ELF-1 (cell line): ENCODE measurements around the gene NTHL1.

Experiments used
- DNase-seq: peaks from one replicate; pipeline ENCODE4 v3.0.0-alpha.2; 2016; ENCODE audit warnings: low read depth, low spot score

The NTHL1 gene

GRCh38 chr16:2064368-2064945, 16.8 kb upstream of the NTHL1 start:
- no peak for DNase-seq

- no peak for DNase-seq
Measured at GRCh38 chr16:2063861-2064260, 16.2 kb upstream of the NTHL1 start.

DNA sequence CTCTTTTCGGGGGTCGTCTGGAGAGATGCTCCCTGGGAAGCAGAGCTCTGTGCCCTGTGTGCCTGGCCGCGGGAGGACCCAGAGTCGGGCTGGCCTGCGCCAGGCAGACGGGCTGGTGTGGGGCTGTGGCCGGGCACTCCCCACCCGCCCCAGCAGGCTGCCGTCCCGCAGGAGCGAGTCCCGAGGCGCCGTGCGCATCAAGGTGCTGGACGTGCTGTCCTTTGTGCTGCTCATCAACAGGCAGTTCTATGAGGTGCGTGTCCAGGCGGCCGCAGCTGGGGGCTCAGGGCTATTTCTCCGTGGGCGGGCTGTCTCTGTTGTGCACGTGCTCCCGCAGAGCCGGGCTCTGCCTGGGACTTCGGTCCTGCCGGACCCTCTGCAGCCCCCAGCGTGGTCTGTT, 15.2 kb upstream of the NTHL1 start:
- DNase-seq: no peak

DNA sequence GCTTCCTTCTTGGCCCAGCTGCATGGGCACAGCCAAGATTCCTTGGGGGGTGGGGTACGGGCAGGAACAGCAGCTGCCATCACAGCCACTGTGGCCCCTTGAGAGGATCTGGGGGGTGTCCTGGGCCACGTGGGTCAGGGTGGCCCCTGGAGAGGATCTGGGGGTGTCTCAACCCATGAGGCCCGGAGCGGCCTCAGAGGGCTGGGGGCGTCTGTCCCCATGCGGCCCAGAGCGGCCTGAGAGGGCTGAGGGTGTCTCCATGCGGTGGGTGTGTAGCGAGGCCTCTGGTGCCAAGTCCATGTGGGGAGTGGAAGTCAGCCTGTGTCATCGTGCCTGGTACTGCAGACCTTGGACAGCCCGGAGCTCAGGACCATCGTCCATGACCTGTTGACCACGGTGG, 13.9 kb upstream of the NTHL1 start:
- no peak for DNase-seq

- no peak for DNase-seq
Measured at GRCh38 chr16:2061023-2061422, 13.4 kb upstream of the NTHL1 start.

DNA sequence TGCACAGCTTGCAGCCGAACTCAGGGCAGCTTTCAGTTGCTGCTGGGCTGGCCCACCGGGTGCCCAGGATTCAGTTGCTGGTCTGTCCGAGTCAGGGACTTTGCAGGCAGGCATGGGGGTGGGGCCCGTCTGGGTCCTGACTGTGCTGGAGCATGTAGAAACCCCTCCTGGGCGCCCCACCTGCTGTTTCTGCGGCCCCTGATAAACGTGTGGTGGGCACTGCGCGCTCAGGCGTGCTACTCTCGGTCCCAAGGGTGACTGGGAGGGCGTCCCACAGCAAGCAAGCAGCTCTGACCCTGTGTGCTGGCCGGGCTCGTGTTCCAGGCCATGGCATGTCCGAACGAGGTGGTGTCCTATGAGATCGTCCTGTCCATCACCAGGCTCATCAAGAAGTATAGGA, 12.7 kb upstream of the NTHL1 start:
- no peak for DNase-seq

GRCh38 chr16:2058872-2059271, 11.2 kb upstream of the NTHL1 start:
- no peak for DNase-seq

DNA sequence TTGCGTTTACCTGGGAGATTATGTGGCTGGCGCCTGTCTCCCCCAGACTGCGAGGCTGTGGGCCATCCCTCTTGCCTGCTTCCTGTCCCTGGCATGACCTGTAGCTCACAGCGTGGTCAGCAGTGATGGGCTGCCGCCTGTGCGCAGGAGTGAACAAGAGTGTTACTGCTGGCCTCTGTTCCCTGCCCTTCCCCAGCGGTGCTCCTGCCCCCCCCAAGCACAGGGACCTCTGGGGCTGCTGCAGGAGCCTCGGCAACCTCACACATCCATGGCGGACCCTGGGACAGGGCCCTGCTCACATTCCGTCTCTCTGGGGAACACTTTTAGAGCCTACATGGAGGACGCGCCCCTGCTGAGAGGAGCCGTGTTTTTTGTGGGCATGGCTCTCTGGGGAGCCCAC, 10.8 kb upstream of the NTHL1 start:
- DNase-seq: no peak

- no peak for DNase-seq
Measured at GRCh38 chr16:2057438-2057837, 9.8 kb upstream of the NTHL1 start.

GRCh38 chr16:2056681-2057407, 9.2 kb upstream of the NTHL1 start:
- DNase-seq: peak; percentile 36

DNA sequence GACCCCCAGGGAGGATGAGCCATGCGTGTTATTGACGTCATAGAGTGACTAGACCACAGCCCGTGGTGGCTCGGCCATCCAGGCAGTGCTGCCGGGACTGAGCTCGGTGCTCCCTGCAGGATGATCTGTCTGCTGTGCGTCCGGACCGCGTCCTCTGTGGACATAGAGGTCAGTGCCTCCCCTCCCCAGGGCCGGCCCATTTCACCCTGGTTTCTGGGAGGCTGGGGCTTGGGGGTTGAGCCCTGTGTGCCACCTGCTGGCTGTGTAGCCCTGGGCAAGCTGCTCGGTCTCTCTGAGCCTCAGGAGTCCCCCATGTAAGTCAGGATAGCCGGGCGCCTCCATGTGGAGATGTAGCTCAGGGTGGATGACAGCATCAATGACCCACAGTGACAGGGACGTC, 8.4 kb upstream of the NTHL1 start:
- DNase-seq: peak; percentile 20

DNA sequence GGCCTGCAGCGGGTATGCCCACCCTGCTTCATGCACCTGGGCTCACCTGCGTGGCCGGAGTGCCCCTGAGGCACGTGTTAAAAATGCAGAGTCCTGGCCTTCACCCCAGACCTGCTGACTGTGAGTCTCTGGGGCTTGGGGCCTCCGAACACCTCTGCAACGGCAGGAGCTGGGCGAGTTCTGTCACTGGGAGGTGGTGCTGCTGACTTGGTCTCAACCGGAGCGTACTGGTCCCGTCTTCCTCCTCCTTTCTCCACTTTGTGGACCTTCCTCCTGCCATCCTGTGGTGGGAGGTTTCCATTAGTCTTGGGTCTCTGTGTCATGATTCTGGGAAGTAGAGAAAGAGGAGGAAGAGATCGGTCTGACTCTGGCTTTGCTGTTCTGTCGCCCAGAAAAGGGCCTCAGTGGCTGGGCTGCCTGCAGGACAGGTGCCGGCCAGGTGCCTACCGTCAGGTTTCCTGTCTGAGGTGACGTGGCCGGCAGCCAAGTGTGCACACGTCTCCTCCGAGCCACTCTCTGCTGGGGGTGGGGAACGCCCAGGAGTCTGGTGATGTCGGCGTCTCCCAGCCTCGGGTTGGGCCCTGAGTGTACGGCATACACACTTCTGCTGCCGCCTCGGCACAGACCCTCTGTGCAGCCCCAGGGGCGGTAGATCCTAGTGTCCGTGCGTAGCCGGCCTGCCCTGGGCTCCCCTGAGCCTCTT, 7.1 kb upstream of the NTHL1 start:
- no peak for DNase-seq

- DNase-seq: no peak
Measured at GRCh38 chr16:2053897-2054296, 6.3 kb upstream of the NTHL1 start.

GRCh38 chr16:2053211-2053610, 5.6 kb upstream of the NTHL1 start:
- DNase-seq: no peak

- DNase-seq: no peak
Measured at GRCh38 chr16:2048116-2048543, 496 bp upstream of the NTHL1 start.

DNA sequence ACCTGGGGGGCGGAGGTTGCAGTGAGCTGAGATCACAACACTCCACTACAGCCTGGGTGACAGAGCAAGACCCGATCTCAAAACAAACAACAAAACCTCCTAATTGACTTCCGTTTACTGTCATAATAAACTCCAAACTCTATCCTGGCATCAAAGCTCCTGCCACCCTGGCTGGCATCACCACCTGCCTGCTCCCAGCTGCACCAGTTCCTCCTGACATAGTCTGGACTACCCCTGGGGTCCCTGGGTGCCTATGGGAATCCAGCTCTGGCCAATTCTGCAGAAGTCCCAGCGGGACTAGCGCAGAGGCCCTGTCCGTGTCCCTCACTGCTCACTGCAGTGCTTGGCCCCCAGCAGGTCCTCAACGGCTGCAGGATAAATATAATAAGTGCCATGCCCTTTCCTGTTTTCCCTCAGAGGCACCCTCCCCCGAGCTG, 723 bp downstream of the NTHL1 start:
- no peak for DNase-seq

DNA sequence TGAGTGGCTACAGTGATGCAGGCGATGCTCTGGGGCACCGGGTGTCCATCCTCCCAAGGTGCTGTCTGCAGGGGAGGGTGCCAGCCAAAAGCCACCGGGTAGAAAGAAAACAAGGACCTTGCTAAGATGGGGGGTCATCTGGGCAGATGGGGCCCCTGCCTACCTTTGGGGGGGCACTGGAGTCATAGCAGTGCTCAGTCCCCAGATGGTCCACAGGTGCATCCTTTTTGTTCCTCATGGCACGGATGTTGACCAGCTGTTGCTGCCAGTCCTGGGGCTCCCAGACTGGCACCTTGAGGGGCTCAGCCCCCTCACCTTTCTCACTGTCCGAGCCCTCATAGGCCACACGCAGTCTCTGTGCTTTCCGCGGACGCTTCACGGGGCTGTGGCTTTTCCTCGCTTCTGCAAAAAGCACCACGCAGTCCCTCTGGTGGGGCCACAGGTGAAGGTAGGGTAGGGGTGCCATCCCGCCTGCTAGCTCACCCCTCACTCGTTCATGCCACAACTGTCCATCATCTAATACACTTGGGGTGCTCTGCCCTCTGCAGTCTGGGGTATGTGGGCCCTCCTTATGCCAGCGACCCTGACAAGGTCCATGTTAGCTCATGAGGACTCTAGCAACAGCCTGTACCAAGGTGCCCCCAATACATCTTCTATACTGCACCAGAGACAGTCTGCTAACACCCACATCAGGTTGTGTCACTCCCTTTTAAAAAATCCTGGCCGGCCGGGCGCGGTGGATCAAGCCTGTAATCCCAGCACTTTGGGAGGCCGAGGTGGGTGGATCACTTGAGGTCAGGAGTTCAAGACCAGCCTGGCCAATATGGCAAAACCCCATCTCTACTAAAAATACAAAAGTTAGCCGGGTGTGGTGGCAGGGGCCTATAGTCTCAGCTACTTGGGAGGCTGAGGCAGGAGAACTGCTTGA, 1.4 kb downstream of the NTHL1 start:
- DNase-seq: no peak

GRCh38 chr16:2044541-2044940, 3.1 kb downstream of the NTHL1 start:
- no peak for DNase-seq

DNA sequence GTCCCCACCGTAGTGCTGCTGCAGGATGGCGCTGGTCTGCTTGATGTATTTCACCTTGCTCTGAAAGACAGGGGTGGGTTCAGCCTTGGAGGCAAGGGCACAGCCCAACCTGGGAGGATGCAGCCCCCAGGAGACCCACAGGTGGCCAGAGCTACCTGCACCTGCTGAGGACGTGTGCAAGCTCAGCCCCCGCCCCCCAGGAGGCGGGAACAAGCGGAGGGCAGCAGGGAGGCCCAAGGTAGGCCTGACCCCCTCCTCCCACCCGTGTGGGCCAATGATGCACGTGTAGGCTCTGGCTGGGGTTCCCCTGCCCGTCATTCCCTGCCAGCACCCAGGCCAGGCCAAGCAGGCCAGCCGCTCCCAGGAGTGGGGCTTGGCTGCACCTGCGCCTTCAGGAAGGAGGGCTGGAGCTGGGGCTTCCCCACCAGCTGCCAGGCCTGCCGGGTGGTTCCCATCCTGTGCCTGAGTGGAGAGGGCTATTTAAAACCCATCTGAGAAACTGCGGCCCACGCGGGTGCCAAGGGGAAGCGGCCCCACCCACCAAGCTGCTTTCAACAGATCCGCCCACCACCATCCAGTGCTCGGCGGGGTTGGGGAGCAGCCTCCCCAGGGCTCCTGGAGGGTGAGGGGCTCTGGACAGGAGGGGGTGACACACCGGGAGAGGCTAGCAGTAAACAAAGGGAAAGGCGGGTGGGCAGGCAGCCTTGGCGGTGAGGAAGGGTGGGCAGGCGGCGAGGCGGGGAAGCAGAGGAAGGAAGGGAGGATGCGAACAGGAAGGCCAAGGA, 3.8 kb downstream of the NTHL1 start:
- no peak for DNase-seq

DNA sequence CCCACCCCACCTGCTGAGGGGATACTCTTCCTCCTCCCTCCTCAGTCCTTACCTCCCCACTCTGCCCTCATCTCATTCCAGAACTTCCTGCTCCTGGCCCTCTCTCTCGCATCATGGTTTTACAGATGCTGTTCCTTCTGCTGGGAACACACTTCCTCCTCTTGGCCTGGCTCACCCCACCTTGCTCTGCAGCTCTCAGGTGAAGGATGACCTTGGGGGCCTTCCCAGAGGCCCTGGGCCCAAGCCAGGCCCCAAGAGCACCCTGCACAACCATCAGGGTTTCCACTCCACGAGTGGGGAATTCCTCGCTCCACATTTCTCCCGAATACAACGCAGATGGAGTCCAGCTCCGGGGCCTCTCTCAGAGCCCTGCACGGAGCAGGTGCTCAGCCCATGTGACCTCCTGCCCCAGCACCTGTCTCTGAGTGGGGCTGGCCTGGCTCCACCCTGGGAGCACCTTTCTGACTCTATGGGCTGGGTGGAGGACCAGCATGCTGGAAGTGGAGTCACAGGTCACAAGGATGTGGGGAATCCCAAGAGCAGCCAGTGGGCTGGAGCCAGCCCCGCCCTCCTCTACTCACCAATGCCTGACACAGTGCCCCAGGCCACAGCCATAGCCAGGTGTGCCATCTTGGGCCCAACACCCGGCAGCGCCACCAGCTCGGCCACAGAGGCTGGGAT, 4.5 kb downstream of the NTHL1 start:
- no peak for DNase-seq
